Activated CD8-positive, alpha-beta memory T cell treated with anti-CD3 and anti-CD28 coated beads, Interleukin-2, amount 50 U/mL, for 24 hours (primary cell): Measurements from ENCODE around the gene RALBP1.
"Not testable (repeated sequence)": the region's sequence is repeated elsewhere in the genome, so short reads cannot be mapped to it uniquely, and the experiment has no call there.

Experiments
- DNase-seq: peaks from one replicate; pipeline ENCODE4 v3.0.0-alpha.2; 2020; ENCODE audit errors: extremely low read depth

RALBP1 gene

DNA sequence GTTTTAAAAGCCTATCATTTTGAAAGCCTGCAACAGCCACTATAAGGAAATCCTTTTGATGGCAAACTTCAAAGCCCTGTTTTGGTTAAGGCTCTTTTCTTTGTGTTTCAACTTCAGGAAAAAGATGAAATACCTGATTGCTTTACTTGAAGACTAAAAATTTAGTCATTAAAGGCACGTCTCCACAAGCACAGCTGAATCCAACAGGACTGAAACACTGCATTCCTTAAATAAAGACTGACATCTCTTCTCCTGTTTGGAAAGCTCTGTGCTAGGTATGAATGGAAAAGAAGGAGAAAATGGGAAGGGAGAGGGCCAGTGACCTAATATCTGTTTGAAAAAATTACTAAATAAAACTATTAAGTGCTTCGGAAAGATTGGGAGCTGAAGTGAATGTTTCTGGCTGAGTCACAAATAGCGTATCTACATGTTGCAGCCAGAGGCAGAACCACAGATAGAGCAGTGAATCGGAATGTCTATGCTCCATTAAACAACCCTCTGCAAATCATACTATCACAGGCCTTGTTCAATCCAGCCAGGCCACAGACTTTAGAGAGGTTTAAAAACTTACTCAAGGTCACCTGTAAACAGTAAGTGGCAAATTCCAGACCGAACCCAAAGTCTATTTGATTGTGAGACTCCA is 21.1 kb upstream of the RALBP1 start:
- no peak for DNase-seq

DNA sequence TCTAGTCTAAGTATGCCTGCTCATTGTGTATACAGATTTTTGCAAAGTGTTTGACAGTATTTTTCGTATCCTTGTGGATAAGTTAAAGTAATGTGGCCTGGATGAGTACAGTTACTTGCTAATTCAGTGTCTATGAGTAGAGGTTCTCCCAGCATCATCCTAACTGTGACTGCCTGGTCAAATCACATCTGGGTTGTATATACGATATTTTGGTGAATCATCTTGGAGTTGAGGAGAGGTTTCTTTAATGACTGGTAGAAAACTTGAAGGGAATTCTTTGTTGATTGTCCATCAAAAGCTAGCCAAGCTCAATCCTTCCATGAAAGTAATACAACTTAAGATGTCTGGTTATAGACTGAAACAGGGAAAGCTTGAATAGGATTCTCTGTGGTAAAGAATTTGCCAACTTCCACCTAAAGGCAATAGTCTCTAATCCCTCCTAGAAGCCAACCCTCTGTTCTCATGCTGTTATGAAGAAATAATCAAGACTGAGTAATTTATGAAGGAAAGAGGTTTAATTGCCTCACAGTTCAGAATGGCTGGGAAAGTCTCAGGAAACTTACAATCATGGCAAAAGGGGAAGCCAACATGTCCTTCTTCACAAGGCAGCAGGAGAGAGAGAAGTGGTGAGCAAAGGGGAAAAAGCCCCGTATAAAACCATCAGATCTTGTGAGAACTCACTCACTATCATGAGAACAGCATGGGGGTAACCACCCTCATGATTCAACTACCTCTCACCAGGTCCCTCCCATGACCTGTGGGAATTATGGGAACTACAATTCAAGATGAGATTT is 19.4 kb upstream of the RALBP1 start:
- no peak for DNase-seq

DNA sequence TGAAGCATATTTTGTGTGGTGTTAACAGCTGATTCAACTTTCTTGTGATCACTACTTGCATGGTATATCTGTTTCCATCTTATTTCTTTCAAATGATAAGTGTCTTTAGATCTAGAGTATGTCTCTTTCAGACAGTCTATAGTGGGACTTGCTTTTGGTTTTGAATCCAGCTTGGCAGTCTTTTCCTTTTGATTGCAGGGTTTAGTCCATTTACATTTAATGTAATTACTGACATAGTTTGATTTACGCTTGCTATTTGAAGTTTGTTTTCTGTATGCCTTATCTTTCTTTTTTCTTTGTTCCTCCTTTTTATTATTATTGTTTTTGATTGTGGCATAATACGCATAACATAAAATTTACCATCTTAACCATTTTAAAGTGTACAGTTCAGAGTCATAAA is 9.2 kb upstream of the RALBP1 start:
- DNase-seq: no peak

DNA sequence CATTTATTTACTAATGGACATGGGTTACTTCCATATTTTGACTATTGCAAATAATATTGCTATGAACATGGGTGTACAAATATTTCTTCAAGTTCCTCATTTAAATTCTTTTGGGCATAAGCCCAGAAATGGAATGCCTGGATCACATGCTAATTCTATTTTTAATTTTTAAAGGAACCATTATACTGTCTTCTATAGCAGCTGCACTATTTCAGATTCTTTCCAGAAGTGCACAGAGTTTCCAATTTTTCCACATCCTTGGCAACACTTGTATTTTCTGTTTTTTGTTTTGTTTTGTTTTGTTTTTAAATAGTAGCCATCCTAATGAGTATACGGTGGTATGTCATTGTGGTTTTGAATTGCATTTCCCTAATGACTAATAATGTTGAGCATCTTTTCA is 8.5 kb upstream of the RALBP1 start:
- no peak for DNase-seq

DNA sequence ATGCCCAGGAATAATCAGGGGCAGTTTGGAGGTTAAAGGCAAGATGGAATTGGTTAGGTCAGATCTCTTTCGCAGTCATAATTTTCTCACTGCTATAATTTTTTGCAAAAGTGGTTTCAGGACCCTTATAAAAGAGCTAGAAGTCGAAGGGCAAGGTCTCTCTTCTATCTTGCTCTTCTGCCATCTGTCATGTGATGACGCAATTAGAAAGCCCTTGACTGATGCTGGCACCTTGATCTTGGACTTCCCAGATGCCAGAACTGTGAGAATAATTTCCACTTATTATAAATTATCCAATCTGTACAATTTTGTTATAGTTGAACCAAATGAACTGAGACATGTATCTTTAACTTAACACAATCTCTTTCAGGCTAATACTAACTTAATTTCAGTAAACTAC is 6.3 kb upstream of the RALBP1 start:
- DNase-seq: no peak

DNA sequence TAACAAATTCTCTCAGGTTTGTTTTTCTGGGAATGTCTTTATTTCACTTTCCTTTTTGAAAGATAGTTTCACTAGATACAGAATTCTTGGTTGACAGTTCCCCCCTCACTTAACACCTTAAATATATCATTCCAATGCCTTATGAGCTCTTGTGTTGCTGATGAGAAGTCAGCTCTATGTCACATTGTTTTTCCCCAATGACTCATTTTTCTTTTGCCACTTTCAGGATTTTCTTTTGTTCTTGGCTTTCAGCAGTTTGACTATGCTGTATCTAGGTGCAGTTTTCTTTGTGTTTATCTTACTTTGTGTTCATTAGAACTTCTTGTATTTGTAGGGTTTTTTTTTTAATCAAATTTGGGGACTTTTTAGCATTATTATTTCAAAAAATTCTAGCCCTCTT is 5.6 kb upstream of the RALBP1 start:
- no peak for DNase-seq

DNA sequence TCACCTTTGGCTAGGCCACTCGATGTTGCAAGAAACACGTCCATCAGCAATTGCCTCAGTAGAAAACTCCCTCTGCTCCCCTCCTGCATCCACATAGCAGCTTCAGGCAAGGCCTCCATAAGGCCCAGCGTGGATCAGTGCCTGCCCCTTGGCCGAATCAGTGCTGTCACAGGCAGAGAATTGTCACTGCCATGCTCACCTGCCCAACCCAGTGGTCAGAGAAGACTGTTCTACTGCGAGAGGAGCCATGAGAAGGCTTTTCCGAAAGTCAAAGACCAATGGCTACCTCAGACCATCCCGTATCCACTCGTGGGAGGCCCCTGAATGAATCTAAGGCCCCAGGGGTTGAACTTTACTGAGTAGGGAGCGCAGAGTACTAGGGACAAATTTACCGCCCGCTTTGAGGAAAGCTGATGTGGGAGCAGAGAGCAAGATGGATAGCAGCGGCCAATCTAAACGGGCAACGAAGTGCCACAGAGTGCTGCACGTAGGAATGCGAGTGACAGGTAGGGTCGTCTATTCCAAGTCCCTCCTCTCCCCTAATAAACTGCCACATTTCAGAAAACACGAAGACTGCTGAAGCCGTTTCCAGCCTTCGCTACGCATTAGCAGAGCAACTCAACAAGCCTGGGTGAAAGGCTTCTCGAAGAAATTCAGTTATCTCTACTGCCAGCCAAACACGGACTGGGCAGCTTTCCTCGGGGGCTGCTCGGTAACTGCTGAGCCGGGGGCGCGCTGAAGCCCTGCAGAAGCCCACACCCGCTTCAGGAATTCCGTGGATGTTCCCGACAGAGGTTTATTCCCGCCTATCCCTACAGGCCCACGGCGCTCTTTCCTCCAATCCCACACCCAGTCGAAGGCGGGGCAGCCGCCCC is 968 bp upstream of the RALBP1 start:
- no peak for DNase-seq

DNA sequence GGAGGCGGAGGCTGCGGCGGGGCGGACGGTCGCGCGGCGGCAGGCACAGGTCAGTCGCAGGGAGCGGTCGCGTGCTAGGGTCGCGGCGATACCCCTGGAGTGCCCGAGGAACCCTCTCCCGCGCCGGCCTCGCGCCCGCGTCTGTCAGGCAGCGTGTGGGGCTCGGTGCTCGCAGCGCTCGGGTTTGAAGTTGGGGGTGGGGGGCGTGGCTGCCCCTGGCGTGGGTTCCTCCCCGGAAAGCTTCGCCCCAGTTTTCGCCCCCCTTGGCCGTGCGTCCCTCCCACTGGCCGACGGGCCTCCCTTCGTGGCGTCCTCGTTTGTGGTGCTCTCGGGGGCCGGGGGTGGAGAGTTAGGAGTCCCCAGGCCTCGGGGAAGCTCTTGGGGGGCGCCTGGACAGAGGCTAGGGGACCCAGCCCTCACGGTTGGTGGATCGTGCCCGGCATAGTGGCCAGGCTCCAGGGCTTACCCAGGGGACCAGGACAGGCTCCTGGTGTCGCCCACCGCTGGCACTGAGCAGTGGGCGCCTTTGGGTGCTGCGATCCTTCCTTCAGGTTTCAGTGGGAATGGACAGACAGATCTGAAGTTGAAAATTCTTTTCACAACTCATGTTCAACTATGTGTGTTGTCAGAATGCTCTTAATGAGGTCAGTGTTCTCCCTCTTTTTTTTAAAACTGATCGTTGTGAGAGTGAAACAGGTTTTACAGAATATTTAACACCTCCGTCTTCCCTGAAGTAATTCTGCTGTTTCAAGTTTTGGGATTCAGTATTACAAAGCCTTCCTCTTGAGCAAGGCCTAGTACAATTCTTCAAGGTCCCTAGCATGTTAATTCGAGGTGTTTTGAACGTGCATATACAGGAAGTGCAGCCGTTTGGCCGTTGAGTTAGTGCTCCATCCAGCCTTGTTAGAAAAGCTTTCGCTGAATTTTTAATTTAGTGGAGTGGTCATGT is 604 bp downstream of the RALBP1 start:
- DNase-seq: peak; percentile 19

DNA sequence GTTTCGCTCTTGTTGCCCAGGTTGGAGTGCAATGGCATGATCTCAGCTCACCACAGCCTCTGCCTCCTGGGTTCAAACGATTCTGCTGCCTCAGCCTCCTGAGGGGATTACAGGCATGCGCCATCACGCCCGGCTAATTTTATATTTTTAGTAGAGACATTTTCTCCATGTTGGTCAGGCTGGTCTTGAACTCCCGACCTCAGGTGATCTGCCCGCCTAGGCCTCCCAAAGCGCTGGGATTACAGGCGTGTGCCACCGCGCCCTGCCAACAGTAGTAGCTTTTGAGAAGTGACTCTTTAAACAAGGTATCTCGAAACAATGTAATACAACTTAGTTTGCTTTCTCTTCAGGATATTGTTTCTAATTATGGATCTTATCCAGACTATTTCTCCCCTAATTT is 1.6 kb downstream of the RALBP1 start:
- DNase-seq: not testable (repeated sequence)

DNA sequence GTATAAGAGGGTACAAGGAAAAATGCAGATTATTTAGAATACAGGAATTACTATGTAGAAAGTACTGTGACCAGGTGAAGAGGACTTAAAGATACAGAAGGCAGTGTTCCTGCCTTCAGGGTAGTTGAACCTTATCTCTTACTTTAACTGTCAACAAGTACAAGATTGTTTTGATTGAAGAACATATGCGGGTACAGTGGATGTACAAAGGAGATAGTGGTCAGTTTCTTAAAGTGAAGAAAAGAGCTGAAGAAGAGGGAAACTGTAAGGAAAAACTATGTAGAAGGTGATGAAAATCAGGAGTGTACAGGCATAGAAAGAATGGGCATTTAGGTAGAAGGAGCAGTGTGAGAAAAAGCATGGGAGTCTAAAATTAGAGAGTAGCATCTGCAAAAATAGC is 2.2 kb downstream of the RALBP1 start:
- DNase-seq: no peak

DNA sequence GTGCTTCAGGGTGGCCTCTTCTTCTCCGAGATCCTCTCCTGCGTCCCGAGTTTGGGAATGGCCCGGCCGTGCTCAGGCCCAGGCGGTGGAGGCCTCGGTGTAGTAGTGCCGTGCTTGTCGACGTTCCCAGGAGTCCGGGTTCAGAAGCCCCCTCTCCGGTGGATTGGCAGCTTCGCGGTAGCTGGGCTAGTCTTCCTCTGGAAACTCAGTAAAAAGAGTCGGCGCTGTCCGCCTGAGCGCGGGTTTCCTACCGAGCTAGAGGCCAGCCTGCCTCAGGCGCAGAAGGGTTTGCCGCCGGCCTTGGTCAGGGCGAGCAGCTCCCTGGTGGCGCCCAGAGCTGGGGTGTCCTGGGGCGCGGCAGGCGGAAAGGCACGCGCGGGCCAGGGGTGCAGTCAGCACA is 3.2 kb downstream of the RALBP1 start:
- DNase-seq: no peak

DNA sequence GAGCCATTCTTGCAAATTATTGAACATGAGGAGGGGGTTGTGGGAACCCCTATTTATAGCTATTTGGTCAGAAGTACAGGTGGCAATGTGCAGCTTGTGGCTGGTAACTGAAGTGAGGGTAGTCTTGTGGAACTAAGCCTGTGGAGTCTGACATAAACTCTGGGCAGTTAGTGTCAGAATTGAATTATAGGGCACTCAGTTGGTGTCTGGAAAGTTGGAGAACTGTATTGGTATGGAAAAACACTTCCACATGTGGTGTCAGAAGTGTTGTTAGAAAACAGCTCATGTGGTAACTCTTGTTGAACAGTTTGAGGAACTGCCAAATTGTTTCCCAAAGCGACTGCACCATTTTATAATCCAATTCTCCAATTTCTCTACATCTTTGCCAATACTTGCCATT is 7.5 kb downstream of the RALBP1 start:
- DNase-seq: no peak

DNA sequence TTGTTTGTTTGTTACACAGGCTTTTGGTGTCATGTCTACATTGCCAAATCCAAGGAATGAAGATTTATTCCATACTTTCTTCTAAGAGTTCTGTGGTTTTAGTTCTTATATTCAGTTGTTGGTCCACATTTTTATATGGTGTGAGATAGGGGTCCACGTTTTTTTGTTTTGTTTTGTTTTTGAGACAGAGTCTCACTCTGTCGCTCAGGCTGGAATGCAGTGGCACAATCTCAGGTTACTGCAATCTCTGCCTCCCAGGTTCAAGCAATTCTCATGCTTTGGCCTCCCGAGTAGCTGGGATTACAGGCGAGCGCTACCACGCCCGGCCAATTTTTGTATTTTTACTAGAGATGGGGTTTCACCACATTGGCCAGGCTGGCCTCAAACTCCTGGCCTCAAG is 8.2 kb downstream of the RALBP1 start:
- no peak for DNase-seq

DNA sequence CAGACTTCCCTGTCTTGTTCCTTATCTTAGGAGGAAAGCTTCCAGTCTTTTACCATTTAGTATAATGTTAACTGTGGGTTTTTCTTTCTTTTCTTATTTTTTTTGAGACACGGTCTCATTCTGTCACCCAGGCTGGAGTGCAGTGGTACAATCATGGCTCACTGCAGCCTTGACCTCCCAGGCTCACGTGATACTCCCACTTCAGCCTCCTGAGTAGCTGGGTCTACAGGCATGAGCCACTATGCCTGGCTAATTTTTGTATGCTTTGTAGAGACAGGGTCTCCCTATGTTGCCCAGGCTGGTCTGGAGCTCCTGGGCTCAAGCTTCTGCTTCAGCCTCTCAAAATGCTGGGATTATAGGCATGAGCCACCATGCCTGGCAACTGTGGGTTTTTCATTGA is 9.5 kb downstream of the RALBP1 start:
- DNase-seq: not testable (repeated sequence)

DNA sequence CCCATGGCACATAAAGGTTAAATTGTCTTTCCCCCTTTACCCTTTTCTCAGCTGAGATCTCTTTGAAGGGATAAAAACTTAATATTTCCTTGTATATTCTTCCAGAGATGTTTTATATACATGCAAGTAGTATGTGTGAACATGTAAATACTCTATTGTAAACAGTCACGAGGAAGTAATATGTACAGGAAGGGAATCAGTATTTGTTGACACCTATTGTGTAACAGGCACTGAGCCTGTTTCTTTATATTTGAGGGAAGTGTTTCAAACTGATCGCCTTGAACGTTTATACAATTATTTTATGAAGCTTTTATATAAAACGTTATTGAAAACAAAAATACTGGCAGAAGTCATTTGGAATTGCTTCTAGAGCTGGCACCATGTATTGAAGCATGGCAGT is 13.2 kb downstream of the RALBP1 start:
- DNase-seq: no peak

DNA sequence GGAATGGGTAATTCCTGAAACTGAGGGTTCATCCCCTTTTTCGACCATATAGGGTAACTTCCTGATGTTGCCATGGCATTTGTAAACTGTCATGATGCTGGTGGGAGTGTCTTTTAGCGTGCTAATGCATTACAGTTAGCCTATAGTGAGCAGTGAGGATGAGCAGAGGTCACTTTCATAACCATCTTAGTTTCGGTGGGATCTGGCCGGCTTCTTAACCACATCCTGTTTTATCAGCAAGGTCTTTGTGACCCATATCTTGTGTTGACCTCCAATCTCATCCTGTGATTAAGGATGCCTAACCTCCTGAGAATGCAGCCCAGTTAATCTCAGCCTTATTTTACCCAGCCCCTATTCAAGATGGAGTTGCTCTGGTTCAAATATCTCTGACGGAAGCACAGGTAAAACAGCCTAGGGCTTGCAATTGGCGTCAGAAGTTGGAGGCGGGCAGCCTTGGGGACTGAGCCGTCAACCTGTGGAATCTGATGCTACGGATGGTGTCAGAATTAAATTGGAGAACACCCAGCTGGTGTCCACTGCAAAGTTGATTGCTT is 19.5 kb downstream of the RALBP1 start:
- no peak for DNase-seq

DNA sequence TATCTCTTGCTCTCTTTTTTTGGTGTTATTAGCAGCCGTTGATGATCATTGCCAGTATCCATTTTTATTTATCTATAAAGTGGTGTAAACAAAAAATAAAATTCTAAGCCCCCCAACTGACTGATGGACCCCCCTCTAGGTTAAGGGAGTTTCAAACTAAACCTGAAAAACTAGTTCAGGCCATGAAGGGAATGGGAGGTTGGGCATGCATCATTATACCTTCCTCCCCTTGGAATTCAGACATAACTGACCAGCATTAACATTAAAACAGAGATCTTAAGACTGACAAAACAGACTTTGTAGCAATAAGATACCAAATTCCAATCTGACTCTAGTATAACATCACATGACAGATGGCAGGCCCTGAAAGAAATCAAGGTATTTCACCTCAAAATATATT is 20.2 kb downstream of the RALBP1 start:
- DNase-seq: no peak

DNA sequence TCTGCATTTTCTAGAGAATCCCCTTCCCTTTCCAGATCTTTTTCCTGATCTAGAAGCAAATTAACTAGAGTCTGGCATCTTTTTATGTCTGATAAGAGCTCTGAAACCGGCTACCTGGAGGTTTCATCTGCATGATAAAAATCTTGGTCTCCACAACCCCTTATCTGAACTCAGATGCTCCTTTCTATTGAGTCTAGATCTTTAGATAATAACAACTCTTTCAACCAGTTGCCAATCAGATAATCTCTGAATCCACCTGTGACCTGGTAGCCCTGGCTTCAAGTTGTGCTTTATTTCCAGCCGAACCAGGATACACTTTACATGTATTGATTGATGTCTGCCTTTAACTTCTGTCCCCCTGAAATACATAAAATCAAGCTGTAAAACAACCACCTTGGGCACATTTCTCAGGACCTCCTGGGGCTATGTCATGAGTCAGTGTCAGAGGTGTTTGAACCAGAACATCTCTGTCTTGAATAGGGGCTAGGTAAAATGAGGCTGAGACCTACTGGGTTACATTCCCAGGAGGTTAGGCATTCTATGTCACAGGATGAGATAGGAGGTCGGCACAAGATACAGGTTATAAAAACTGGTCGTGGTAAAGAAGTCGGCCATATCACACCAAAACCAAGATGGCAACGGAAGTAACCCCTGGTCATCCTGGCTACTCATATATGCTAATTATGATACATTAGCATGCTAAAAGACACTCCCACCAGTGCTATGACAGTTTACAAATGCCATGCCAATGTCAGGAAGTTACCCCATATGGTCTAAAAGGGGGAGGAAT is 20.8 kb downstream of the RALBP1 start:
- no peak for DNase-seq

DNA sequence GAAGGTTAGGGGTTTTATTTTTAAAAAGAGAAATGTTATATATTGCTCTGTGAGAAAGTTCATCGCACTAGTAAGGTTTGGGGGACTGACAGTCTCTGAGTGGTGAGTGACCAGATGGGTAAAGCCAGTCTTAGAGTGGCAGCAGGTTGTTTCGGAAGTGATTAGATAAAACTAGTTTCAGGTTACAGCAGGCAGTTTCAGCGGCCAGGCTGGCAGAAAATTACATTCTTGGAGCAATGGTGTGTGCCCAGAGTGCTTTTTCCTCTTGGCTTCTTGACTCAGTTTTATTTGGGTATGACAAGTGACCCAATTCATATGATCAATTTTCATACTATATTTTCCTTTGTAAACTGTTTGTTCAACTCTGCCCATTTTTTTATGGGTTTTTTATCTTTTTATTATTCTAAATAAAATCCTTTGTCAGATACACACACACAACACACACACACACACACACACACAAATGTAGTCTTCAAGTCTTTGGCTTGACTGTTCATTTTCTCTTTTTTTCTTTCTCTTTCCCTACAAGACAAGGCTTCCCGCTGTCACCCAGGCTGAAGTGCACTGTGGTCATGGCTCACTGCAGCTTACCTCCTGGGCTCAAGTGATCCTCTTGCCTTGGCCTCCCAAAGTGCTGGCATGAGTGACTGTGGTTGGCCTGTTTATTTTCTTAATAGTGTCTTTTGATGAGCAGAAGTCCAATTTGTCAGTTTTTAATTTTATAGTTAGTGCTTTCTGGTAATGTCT is 30.9 kb downstream of the RALBP1 start:
- no peak for DNase-seq
